Astrocyte of the cerebellum (primary cell): ENCODE measurements around the gene PARN.

Experiments used
- DNase-seq: peaks from one replicate; pipeline ENCODE4 v3.0.0-alpha.2; 2011; ENCODE audit warnings: low read depth
- H3K4me3 ChIP-seq: 2 replicates; pipeline ENCODE4 v1.5.1; 2011; ENCODE audit warnings: mild to moderate bottlenecking, low read depth, low read length, moderate library complexity
- CTCF ChIP-seq: IDR thresholded peaks from 2 replicates; pipeline ENCODE4 v1.5.1; 2012; ENCODE audit warnings: low read length, low read depth, moderate library complexity, mild to moderate bottlenecking; ENCODE audit errors: missing control alignments
- in situ Hi-C: cut with HindIII; loops from 2 replicates; pipeline ENCODE4 v1.10.0; 2017; ENCODE audit warnings: low sequenced_read_pairs

PARN gene

GRCh38 chr16:14668556-14669223 is 38.6 kb upstream of the PARN start:
- TF ChIP-seq CTCF: no peak
- in situ Hi-C loops: no loop called here
- H3K4me3 ChIP-seq: no peak overlapping the region
- DNase-seq: no peak

GRCh38 chr16:14667347-14668266 is 37.5 kb upstream of the PARN start:
- no peak for TF ChIP-seq CTCF
- H3K4me3 ChIP-seq: no peak overlapping the region
- in situ Hi-C loops: no loop called here
- no peak for DNase-seq

- TF ChIP-seq CTCF: no peak
- no peak for DNase-seq
- H3K4me3 ChIP-seq: no peak overlapping the region
- in situ Hi-C loops: no loop called here
Measured at GRCh38 chr16:14658063-14658462, 28.0 kb upstream of the PARN start.

GRCh38 chr16:14652726-14653125 is 22.7 kb upstream of the PARN start:
- TF ChIP-seq CTCF: no peak
- no peak overlapping the region for H3K4me3 ChIP-seq
- in situ Hi-C loops: no loop called here
- no peak for DNase-seq

- no peak for DNase-seq
- in situ Hi-C loops: no loop called here
Measured at GRCh38 chr16:14650629-14651028, 20.6 kb upstream of the PARN start.

GRCh38 chr16:14649816-14650215 is 19.8 kb upstream of the PARN start:
- DNase-seq: no peak
- no peak overlapping the region for H3K4me3 ChIP-seq
- no peak for TF ChIP-seq CTCF
- in situ Hi-C loops: no loop called here

More at GRCh38 chr16:14650629-14651028, 20.6 kb upstream of the PARN start:
- no peak for TF ChIP-seq CTCF
- H3K4me3 ChIP-seq: no peak overlapping the region
